PC-9 (cell line): ENCODE data around the gene JMJD1C. TPM values are rescaled to one million over a fixed set of nuclear protein-coding genes. Genes with fewer than 3 reads are reported as not detected.

Experiments used
- BruUV-seq: library from RNA; stranded (reverse); fragments of 400-500 nt; replicated peaks from 2 replicates; lab custom pipeline; 2021; lab: Mats Ljungman, UMichigan
- CTCF ChIA-PET: fragments of 300-600 bp; sonication (Branson Sonifier 250); formaldehyde crosslinking; loops from one replicate; lab custom pipeline; 2022; ENCODE audit warnings: antibody characterized with exemption; lab: Charles Lee
- POLR2A ChIA-PET: fragments of 300-600 bp; sonication (Branson Sonifier 250); formaldehyde crosslinking; loops from one replicate; lab custom pipeline; 2022; ENCODE audit warnings: antibody characterized with exemption; ENCODE audit not compliant: unreplicated experiment; lab: Charles Lee
- DNase-seq, 2 experiments: peaks; one replicate each; pipeline versions ENCODE4 v3.0.0 to v3.0.0-alpha.2; 2015 to 2022; ENCODE audit warnings: mixed read lengths in 1 of 2
- H2AFZ ChIP-seq: fragments of 200-600 bp; sonication (generic); 2 replicates; pipeline ENCODE4 v1.8.1; 2017; ENCODE audit warnings: antibody characterized with exemption
- H3F3A ChIP-seq: fragments of 200-600 bp; sonication (generic); 2 replicates; pipeline ENCODE4 v1.8.1; 2017; ENCODE audit warnings: antibody characterized with exemption, mild to moderate bottlenecking, low read depth; ENCODE audit not compliant: insufficient read depth
- H3K27ac ChIP-seq: fragments of 200-600 bp; sonication (generic); 2 replicates; pipeline ENCODE4 v1.6.1; 2016; ENCODE audit warnings: mixed run types
- H3K27me3 ChIP-seq: fragments of 200-600 bp; sonication (generic); 2 replicates; pipeline ENCODE4 v1.6.1; 2016; ENCODE audit warnings: low read depth, mixed run types; ENCODE audit not compliant: insufficient read depth
- H3K36me3 ChIP-seq: fragments of 200-600 bp; sonication (generic); 2 replicates; pipeline ENCODE4 v1.6.1; 2016; ENCODE audit warnings: low read depth, mixed run types
- H3K4me1 ChIP-seq: fragments of 200-600 bp; sonication (generic); replicated peaks from 2 replicates; pipeline ENCODE4 v1.6.1; 2016; ENCODE audit warnings: mixed run types; ENCODE audit not compliant: insufficient read depth
- H3K4me2 ChIP-seq: fragments of 200-600 bp; sonication (generic); 2 replicates; pipeline ENCODE4 v1.6.1; 2017; ENCODE audit warnings: mixed run types
- H3K4me3 ChIP-seq: fragments of 200-600 bp; sonication (generic); 2 replicates; pipeline ENCODE4 v1.6.1; 2016; ENCODE audit warnings: mixed run types
- H3K79me2 ChIP-seq: fragments of 200-600 bp; sonication (generic); 2 replicates; pipeline ENCODE4 v1.6.1; 2017; ENCODE audit warnings: low read depth, mixed run types
- H3K9me2 ChIP-seq: fragments of 200-600 bp; sonication (generic); 2 replicates; pipeline ENCODE4 v1.8.1; 2017; ENCODE audit warnings: mild to moderate bottlenecking; ENCODE audit not compliant: insufficient read depth
- H3K9me3 ChIP-seq: fragments of 200-600 bp; sonication (generic); 2 replicates; pipeline ENCODE4 v1.8.1; 2016; ENCODE audit warnings: low read depth; ENCODE audit not compliant: insufficient read depth
- H4K20me1 ChIP-seq: fragments of 200-600 bp; sonication (generic); 2 replicates; pipeline ENCODE4 v1.8.1; 2017; ENCODE audit not compliant: insufficient read depth
- CTCF ChIP-seq: fragments of 200-600 bp; sonication (generic); conservative IDR thresholded peaks from 2 replicates; pipeline ENCODE4 v1.6.1; 2017; ENCODE audit warnings: mixed run types, antibody characterized with exemption, mild to moderate bottlenecking, moderate library complexity
- EZH2 ChIP-seq: fragments of 200-600 bp; sonication (generic); IDR thresholded peaks from 2 replicates; pipeline ENCODE4 v1.8.0; 2017; ENCODE audit warnings: antibody characterized with exemption, low read depth
- intact Hi-C: fragments of 100-400 bp; cut with micrococcal nuclease; formaldehyde crosslinking; loops from one replicate; pipeline ENCODE4 v1.10.0; 2022; ENCODE audit not compliant: unreplicated experiment
- total RNA-seq: library from RNA; stranded (reverse); gene quantifications from 2 replicates; pipeline ENCODE4 v1.2.3, GENCODE V29; 2021

The JMJD1C gene
- total RNA-seq, 1 experiment from 2014 or later: 78.7 TPM

GRCh38 chr10:63466144-63466935 is 563 bp upstream of the JMJD1C start:
- no peak for DNase-seq
- intact Hi-C loops: loop anchor here (5.0 kb wide), 1 partner anchor 246 kb away; no protein-coding TSS in a partner anchor

GRCh38 chr10:63464402-63465292 is 1.1 kb downstream of the JMJD1C start:
- Histone ChIP-seq H3K4me1 (peaks cover 23% of the 10 kb centered on the region), H2AFZ (peak overlapping the region; percentile 98), H3K9me3 (no peaks in the 10 kb centered on the region), H3K27me3 (no peaks in the 10 kb centered on the region), H3F3A (peaks cover 16% of the 10 kb centered on the region; the same call in 1 of the 2 replicates), H3K27ac (peak overlapping the region; percentile 33), H3K36me3 (no peaks in the 10 kb centered on the region), H3K9me2 (no peaks in the 10 kb centered on the region), H3K79me2 (peaks cover 84% of the 10 kb centered on the region), H3K4me2 (peak overlapping the region; percentile 87), H3K4me3 (peak overlapping the region; percentile 94), H4K20me1 (0 out of 2 replicates have a peak, but pooled peaks cover 4% of the 10 kb centered on the region)
- BruUV-seq: TSS peak; percentile 27
- ChIA-PET CTCF (interaction anchor here (0.6 kb wide), 1 partner anchor 201 kb away, joined by 3 read pairs; no protein-coding TSS in a partner anchor), POLR2A (interaction anchor here (0.6 kb wide), 2 partner anchors 32 to 228 kb away, joined by 3 to 4 read pairs; no protein-coding TSS in a partner anchor)
- intact Hi-C loops: loop anchor here (1.0 to 5.0 kb wide), 5 partner anchors 50 to 248 kb away; no protein-coding TSS in a partner anchor
- TF ChIP-seq EZH2 (no peak), CTCF (no peak)
- peak in 1 of 2 experiments; percentile 40 for DNase-seq

More at GRCh38 chr10:63466144-63466935, 563 bp upstream of the JMJD1C start:
- POLR2A ChIA-PET: interaction anchor here (0.6 to 0.8 kb wide), 4 partner anchors 9 to 187 kb away, joined by 3 to 6 read pairs (median 4); no protein-coding TSS in a partner anchor
- Histone ChIP-seq H3F3A (peaks cover 16% of the 10 kb centered on the region; the same call in 1 of the 2 replicates), H3K27ac (peak overlapping the region; percentile 33), H3K4me2 (peak overlapping the region; percentile 87), H3K27me3 (no peaks in the 10 kb centered on the region), H3K4me3 (peak overlapping the region; percentile 94), H3K4me1 (peaks cover 23% of the 10 kb centered on the region), H3K9me3 (no peaks in the 10 kb centered on the region), H3K79me2 (peaks cover 79% of the 10 kb centered on the region), H2AFZ (peak overlapping the region; percentile 98), H3K36me3 (no peaks in the 10 kb centered on the region), H3K9me2 (no peaks in the 10 kb centered on the region), H4K20me1 (0 out of 2 replicates have a peak, but pooled peaks cover 4% of the 10 kb centered on the region)
- BruUV-seq: TSS peak; percentile 63
- CTCF ChIA-PET: no interaction called here
- TF ChIP-seq CTCF (no peak), EZH2 (no peak)

DNA sequence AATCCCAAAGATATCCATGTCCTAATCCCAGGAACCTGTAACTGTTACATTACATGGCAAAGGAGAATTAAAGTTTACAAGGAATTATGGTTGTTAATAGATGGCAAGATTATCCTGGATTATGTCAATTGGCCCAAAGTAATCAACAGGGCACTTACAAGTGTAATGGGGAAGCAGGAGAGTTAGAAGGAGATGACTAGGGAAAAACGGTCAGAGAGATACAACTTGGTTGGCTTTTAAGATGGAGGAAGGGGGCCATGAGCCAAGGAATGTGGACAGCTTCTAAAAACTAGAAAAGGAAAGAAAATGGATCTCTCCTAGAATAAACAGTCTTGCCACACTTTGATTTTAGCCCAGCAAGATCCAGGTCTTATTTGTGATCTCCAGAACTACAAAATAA is 3.3 kb downstream of the JMJD1C start:
- no peak for DNase-seq
- no peak overlapping the region for H2AFZ ChIP-seq
- POLR2A ChIA-PET: no interaction called here
- CTCF ChIA-PET: no interaction called here
- H3K9me3 ChIP-seq: no peaks in the 10 kb centered on the region
- peaks cover 82% of the 10 kb centered on the region for H3K79me2 ChIP-seq
- H4K20me1 ChIP-seq: 0 out of 2 replicates have a peak, but pooled peaks cover 4% of the 10 kb centered on the region
- intact Hi-C loops: no loop called here
- H3K4me2 ChIP-seq: no peak overlapping the region
- no peaks in the 10 kb centered on the region for H3K9me2 ChIP-seq
- no peaks in the 10 kb centered on the region for H3K36me3 ChIP-seq
- H3K27me3 ChIP-seq: no peaks in the 10 kb centered on the region
- no peak overlapping the region for H3K27ac ChIP-seq
- BruUV-seq: no TSS peak
- peaks cover 20% of the 10 kb centered on the region for H3K4me1 ChIP-seq
- peaks cover 15% of the 10 kb centered on the region; the same call in 1 of the 2 replicates for H3F3A ChIP-seq
- TF ChIP-seq CTCF (no peak), EZH2 (no peak)
- H3K4me3 ChIP-seq: no peak overlapping the region
